ENCODE data around the gene ATP13A1. TPM values are rescaled to one million over a fixed set of nuclear protein-coding genes. Genes with fewer than 3 reads are reported as not detected.
"Not testable (repeated sequence)": the region's sequence is repeated elsewhere in the genome, so short reads cannot be mapped to it uniquely, and the experiment has no call there.

The ATP13A1 gene
- total RNA-seq, 1 experiment from 2014 or later: 73.7 TPM

DNA sequence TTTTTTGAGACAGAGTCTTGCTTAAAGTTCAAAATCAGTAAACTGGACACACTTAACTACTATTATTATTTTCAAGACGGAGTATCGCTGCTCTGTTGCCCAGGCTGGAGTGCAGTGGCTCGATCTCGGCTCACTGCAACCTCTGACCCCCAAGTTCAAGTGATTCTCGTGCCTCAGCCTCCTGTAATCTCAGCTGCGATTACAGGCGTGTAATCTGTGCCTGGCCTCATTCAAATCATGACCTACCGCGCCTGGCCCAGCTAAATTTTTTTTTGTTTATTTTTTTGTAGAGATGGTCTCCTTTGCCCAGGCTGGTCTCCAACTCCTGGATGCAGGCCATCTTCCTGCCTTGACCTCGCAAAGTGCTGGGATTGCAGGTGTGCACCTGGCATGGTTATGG, 28.2 kb upstream of the ATP13A1 start:
- BruUV-seq (replicated peaks): no TSS peak
- RAD21 ChIA-PET (ENCODE audit: low non-redundant PET in 1 of 2, low total read pairs in 2 of 2, uncharacterized antibody in 2 of 2, unreplicated experiment in 2 of 2): no interaction called here
- H3K36me3 ChIP-seq (ENCODE audit: control insufficient read depth in 1 of 2, insufficient read depth in 2 of 2, low read length in 2 of 2): no peaks in the 10 kb centered on the region
- intact Hi-C loops (cut with micrococcal nuclease): no loop called here
- H3K27ac ChIP-seq (ENCODE audit: low read depth, low read length): no peak overlapping the region
- no peaks in the 10 kb centered on the region for H4K20me1 ChIP-seq (ENCODE audit: insufficient read depth)
- H3K27me3 ChIP-seq (ENCODE audit: insufficient read depth, low read length): no peaks in the 10 kb centered on the region
- no peak overlapping the region for H3K9ac ChIP-seq (ENCODE audit: low read length)
- no peak for DNase-seq (ENCODE audit: low read depth, low spot score)
- H3K4me1 ChIP-seq (ENCODE audit: control insufficient read depth in 1 of 2, insufficient read depth in 2 of 2, low read length in 2 of 2): no peaks in the 10 kb centered on the region
- POLR2A ChIA-PET: no interaction called here
- CTCF ChIA-PET: no interaction called here
- H3K79me2 ChIP-seq (ENCODE audit: insufficient read depth, low read length): no peaks in the 10 kb centered on the region
- no peak overlapping the region for H3K4me2 ChIP-seq (ENCODE audit: low read length)
- no peaks in the 10 kb centered on the region for H3K9me2 ChIP-seq (ENCODE audit: insufficient read depth)
- TF ChIP-seq SP1 (IDR thresholded peaks at IDR 0.05; ENCODE audit: low read depth) (no peak), POLR2A (IDR thresholded peaks at IDR 0.05; ENCODE audit: borderline replicate concordance, extremely low read depth, insufficient read depth, insufficient read length) (no peak), CEBPB (IDR thresholded peaks at IDR 0.05; ENCODE audit: low read depth) (no peak), EGR1 (IDR thresholded peaks at IDR 0.05; ENCODE audit: low read depth) (no peak), SRF (IDR thresholded peaks at IDR 0.05; ENCODE audit: low read depth) (no peak), MAX (IDR thresholded peaks at IDR 0.05) (no peak), FOSL1 (IDR thresholded peaks at IDR 0.05; ENCODE audit: low read depth) (no peak), CBX3 (IDR thresholded peaks at IDR 0.05; ENCODE audit: low read depth) (no peak), ELF1 (IDR thresholded peaks at IDR 0.05; ENCODE audit: borderline replicate concordance, low read depth) (no peak), ZNF274 (IDR thresholded peaks at IDR 0.05; ENCODE audit: low read depth, low read length) (no peak), EZH2phosphoT487 (IDR thresholded peaks at IDR 0.05; ENCODE audit: borderline replicate concordance) (no peak), REST (IDR thresholded peaks at IDR 0.05; ENCODE audit: low read depth) (no peak)
- TF ChIP-seq, protein P1, sequence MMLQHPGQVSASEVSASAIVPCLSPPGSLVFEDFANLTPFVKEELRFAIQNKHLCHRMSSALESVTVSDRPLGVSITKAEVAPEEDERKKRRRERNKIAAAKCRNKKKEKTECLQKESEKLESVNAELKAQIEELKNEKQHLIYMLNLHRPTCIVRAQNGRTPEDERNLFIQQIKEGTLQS (IDR thresholded peaks at IDR 0.05): no peak
- TF ChIP-seq, protein P2, sequence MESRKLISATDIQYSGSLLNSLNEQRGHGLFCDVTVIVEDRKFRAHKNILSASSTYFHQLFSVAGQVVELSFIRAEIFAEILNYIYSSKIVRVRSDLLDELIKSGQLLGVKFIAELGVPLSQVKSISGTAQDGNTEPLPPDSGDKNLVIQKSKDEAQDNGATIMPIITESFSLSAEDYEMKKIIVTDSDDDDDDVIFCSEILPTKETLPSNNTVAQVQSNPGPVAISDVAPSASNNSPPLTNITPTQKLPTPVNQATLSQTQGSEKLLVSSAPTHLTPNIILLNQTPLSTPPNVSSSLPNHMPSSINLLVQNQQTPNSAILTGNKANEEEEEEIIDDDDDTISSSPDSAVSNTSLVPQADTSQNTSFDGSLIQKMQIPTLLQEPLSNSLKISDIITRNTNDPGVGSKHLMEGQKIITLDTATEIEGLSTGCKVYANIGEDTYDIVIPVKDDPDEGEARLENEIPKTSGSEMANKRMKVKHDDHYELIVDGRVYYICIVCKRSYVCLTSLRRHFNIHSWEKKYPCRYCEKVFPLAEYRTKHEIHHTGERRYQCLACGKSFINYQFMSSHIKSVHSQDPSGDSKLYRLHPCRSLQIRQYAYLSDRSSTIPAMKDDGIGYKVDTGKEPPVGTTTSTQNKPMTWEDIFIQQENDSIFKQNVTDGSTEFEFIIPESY (IDR thresholded peaks at IDR 0.05; ENCODE audit: extremely low read depth, insufficient replicate concordance, low read length): no peak
- no peaks in the 10 kb centered on the region; a peak in 1 of 4 replicates for H3K9me3 ChIP-seq (ENCODE audit: control insufficient read depth in 1 of 2, insufficient read depth in 1 of 2, low read depth in 1 of 2, low read length in 2 of 2)
- no peak overlapping the region for H3K4me3 ChIP-seq (replicated peaks in 1 of 2; ENCODE audit: low read depth in 1 of 2, low read length in 2 of 2)
- no peak overlapping the region for H2AFZ ChIP-seq (ENCODE audit: low read depth, low read length, poor library complexity, severe bottlenecking)
- no peak for ATAC-seq

- RAD21 ChIA-PET (ENCODE audit: low non-redundant PET in 1 of 2, low total read pairs in 2 of 2, uncharacterized antibody in 2 of 2, unreplicated experiment in 2 of 2); ATAC-seq; H3K9me3 ChIP-seq (ENCODE audit: control insufficient read depth in 1 of 2, insufficient read depth in 1 of 2, low read depth in 1 of 2, low read length in 2 of 2); POLR2A ChIA-PET; H3K9me2 ChIP-seq (ENCODE audit: insufficient read depth); CTCF ChIA-PET; H3K4me1 ChIP-seq (ENCODE audit: control insufficient read depth in 1 of 2, insufficient read depth in 2 of 2, low read length in 2 of 2); H2AFZ ChIP-seq (ENCODE audit: low read depth, low read length, poor library complexity, severe bottlenecking); H3K79me2 ChIP-seq (ENCODE audit: insufficient read depth, low read length); H3K27ac ChIP-seq (ENCODE audit: low read depth, low read length); H3K4me2 ChIP-seq (ENCODE audit: low read length); H3K36me3 ChIP-seq (ENCODE audit: control insufficient read depth in 1 of 2, insufficient read depth in 2 of 2, low read length in 2 of 2); DNase-seq (ENCODE audit: low read depth, low spot score); H3K9ac ChIP-seq (ENCODE audit: low read length); H3K4me3 ChIP-seq (replicated peaks in 1 of 2; ENCODE audit: low read depth in 1 of 2, low read length in 2 of 2); intact Hi-C loops (cut with micrococcal nuclease); H4K20me1 ChIP-seq (ENCODE audit: insufficient read depth); BruUV-seq (replicated peaks); H3K27me3 ChIP-seq (ENCODE audit: insufficient read depth, low read length): not testable (repeated sequence)
These were observed 25.5 kb upstream of the ATP13A1 start for GRCh38 chr19:19689023-19689422.

Data from HCT116 (cell line).